H1 (cell line): ENCODE results near the gene DAPL1.
"Not testable (repeated sequence)": the region's sequence is repeated elsewhere in the genome, so short reads cannot be mapped to it uniquely, and the experiment has no call there.

Experiments
- ASH2L ChIP-seq: fragments of 200-600, 300-600 bp; sonication (generic); IDR thresholded peaks from one replicate; pipeline ENCODE4 v1.7.1; 2017; ENCODE audit warnings: low read length
- BACH1 ChIP-seq: IDR thresholded peaks from 2 replicates; pipeline ENCODE4 v1.6.1; 2012; ENCODE audit warnings: low read length, improper control_type of control experiment
- CTCF ChIP-seq, 3 experiments: IDR thresholded peaks; 1 replicate in 2 of 3; 2 replicates in 1 of 3; pipeline versions ENCODE4 v1.5.1 to v1.6.1; 2011; ENCODE audit warnings: low read length in 3 of 3, mild to moderate bottlenecking in 3 of 3, inconsistent platforms in 2 of 3, low read depth in 1 of 3, moderate library complexity in 1 of 3; ENCODE audit not compliant: insufficient read depth in 1 of 3; ENCODE audit errors: control extremely low read depth in 1 of 3
- EGR1 ChIP-seq: IDR thresholded peaks from 2 replicates; pipeline ENCODE4 v1.6.1; 2011; ENCODE audit warnings: low read depth, low read length, borderline replicate concordance
- JUN ChIP-seq: IDR thresholded peaks from 2 replicates; pipeline ENCODE4 v1.6.1; 2011; ENCODE audit warnings: low read depth, mild to moderate bottlenecking, improper control_type of control experiment, low read length
- JUND ChIP-seq: IDR thresholded peaks from 2 replicates; pipeline ENCODE4 v1.6.1; 2011; ENCODE audit warnings: mild to moderate bottlenecking, improper control_type of control experiment, low read length
- MAFK ChIP-seq: IDR thresholded peaks from 2 replicates; pipeline ENCODE4 v1.6.1; 2012; ENCODE audit warnings: low read depth, mild to moderate bottlenecking, improper control_type of control experiment, low read length
- POLR2A ChIP-seq, 2 experiments: IDR thresholded peaks; 1 replicate in 1 of 2; 2 replicates in 1 of 2; pipeline ENCODE4 v1.6.1; 2011; ENCODE audit warnings: low read depth in 2 of 2, low read length in 2 of 2, mild to moderate bottlenecking in 2 of 2; ENCODE audit errors: control extremely low read depth in 1 of 2
- POLR2AphosphoS5 ChIP-seq: IDR thresholded peaks from 2 replicates; pipeline ENCODE4 v1.6.1; 2011; ENCODE audit warnings: low read depth, low read length
- RAD21 ChIP-seq, 2 experiments: IDR thresholded peaks in 1 of 2; conservative IDR thresholded peaks in 1 of 2; 2 replicates each; pipeline ENCODE4 v1.6.1; 2011; ENCODE audit warnings: low read depth in 2 of 2, low read length in 2 of 2, improper control_type of control experiment in 1 of 2, inconsistent platforms in 1 of 2, mild to moderate bottlenecking in 1 of 2, moderate library complexity in 1 of 2
- RBBP5 ChIP-seq: IDR thresholded peaks from 2 replicates; pipeline ENCODE4 v1.7.1; 2012; ENCODE audit warnings: low read depth, mild to moderate bottlenecking, inconsistent platforms, low read length, moderate library complexity, borderline replicate concordance
- RFX5 ChIP-seq: IDR thresholded peaks from 2 replicates; pipeline ENCODE4 v1.6.1; 2011; ENCODE audit warnings: low read depth, low read length, improper control_type of control experiment, borderline replicate concordance
- RXRA ChIP-seq: IDR thresholded peaks from 2 replicates; pipeline ENCODE4 v1.6.1; 2011; ENCODE audit warnings: low read depth, mild to moderate bottlenecking, low read length, moderate library complexity; ENCODE audit not compliant: insufficient read depth
- TEAD4 ChIP-seq: IDR thresholded peaks from 2 replicates; pipeline ENCODE4 v1.6.1; 2012; ENCODE audit warnings: low read depth, low read length, inconsistent platforms, mixed read lengths

DNA sequence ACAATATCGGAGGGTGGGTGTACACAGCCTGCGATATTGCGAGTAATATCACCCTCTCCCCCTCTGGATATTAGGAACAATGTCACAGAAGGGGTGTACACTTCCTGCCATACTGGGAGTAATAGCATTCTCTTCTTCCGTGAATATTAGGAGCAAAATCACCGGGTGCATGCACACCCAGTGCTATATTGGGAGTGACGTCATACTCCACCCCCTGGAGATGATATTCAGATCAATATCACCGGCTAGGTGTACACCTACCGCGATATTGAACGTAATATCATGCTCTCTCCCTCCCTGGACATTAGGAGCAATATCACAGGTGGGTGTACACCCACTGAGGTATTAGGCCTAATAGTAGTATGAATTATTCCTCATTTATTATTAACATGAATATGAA lies 70.4 kb downstream of the DAPL1 start:
- TF ChIP-seq CTCF (IDR thresholded peaks at IDR 0.05; ENCODE audit: control extremely low read depth in 1 of 3, insufficient read depth in 1 of 3, low read depth in 1 of 3, low read length in 3 of 3); POLR2AphosphoS5; JUN; RBBP5; POLR2A (IDR thresholded peaks at IDR 0.05; ENCODE audit: control extremely low read depth in 1 of 2, low read depth in 2 of 2, low read length in 2 of 2); RAD21 (IDR thresholded peaks at IDR 0.05 in 1 of 2, conservative IDR thresholded peaks at IDR 0.05 in 1 of 2; ENCODE audit: low read depth in 2 of 2, low read length in 2 of 2); JUND; RXRA; MAFK; TEAD4; RFX5; BACH1; EGR1; ASH2L: not testable (repeated sequence)
